ENCODE results near the gene ASPSCR1. TPM values are rescaled to one million over a fixed set of nuclear protein-coding genes. Genes with fewer than 3 reads are reported as not detected.

The ASPSCR1 gene
- total and polyA plus RNA-seq, 8 donors = 35.1 to 64.3 (median 44.4) TPM

DNA sequence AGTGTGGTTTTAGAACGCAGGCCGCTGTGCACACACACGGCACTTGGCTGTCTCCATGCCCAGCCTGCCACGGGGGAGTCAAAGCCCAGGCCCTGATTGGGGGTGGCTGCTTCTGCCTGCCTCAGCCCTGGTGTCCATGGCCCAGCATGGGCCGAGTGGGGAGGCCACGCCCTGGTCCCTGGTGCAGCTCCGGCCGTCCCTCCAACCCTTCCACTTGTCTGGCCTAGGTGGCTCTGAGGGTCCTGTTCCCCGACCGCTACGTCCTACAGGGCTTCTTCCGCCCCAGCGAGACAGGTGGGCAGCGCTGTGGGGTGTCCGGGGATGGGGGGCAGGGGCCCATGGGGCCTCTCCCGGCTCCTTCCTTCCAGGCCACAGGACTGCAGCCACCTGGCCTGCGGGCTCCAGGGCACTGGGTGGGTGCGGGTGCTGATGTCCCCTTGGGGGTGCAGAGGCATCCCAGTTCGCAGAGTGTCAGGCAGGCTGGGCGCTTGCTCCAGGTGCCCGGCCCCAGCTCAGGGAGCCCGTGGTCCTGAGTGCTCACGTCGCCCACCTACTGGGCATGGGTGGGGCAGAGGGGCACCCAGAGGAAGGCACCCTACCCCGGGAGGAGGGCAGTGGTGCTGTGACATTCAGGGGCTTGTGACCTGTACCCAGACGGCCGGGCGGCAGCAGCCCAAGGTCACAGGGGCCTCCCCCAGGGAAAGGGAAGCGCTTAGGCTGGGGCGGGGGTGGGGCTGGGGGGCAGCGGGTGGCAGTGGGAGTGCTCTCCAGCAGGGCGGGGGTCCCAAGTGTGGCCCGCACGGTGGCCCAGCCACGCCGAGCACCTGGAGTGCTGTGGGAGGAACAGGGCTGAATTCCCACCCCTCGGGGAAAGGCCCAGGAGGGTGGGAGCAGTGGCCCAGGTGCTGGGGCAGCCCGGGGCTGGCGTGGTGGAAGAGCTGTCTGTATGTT, 33.4 kb downstream of the ASPSCR1 start:
- H3K4me1 ChIP-seq = peaks cover 0 to 11% of the 10 kb centered on the region in 2 donors
- intact Hi-C loops (cut with DNase I) = no loop called here
- no peak for DNase-seq
- H3K4me3 ChIP-seq = no peak overlapping the region
- H3K27ac ChIP-seq = no peak overlapping the region
- H3K36me3 ChIP-seq = peaks cover 0 to 13% of the 10 kb centered on the region in 2 donors
- TF ChIP-seq, protein P1, sequence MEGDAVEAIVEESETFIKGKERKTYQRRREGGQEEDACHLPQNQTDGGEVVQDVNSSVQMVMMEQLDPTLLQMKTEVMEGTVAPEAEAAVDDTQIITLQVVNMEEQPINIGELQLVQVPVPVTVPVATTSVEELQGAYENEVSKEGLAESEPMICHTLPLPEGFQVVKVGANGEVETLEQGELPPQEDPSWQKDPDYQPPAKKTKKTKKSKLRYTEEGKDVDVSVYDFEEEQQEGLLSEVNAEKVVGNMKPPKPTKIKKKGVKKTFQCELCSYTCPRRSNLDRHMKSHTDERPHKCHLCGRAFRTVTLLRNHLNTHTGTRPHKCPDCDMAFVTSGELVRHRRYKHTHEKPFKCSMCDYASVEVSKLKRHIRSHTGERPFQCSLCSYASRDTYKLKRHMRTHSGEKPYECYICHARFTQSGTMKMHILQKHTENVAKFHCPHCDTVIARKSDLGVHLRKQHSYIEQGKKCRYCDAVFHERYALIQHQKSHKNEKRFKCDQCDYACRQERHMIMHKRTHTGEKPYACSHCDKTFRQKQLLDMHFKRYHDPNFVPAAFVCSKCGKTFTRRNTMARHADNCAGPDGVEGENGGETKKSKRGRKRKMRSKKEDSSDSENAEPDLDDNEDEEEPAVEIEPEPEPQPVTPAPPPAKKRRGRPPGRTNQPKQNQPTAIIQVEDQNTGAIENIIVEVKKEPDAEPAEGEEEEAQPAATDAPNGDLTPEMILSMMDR (IDR thresholded peaks at IDR 0.05) = no peak
- no peak for ATAC-seq
- H3K9me3 ChIP-seq = no peaks in the 10 kb centered on the region
- H3K27me3 ChIP-seq = no peaks in the 10 kb centered on the region

DNA sequence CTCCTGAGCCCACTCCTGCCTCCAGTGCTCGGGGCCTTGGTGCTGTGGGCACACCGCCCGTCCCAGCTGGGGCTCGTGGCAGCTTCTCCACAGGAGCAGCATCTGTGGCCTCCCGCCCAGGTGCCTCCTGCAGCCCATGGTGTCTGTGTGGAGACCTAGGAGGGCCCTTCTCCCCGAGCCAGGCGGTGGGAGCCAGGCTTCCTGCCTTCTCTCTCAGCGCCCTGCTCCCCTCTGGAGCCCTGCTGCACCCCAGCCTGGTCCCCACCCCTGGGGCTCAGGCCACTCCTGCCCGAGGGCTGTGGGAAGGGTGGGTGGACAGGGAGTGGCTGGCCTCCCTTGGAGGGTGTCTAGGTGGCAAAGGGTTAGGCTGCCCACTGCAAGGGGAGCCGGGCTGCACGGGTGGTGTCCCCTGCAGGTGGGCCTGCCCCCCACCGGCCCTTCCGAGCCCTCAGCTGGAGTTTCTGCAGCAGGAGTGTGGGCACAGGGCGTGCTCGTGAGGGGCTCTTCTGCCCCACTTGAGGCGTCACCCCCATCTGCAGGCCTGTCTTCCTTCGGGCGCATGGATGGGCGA, 34.3 kb downstream of the ASPSCR1 start:
- no peak overlapping the region for H3K27ac ChIP-seq
- TF ChIP-seq, protein P1 (IDR thresholded peaks at IDR 0.05) = no peak
- ATAC-seq = no peak

DNA sequence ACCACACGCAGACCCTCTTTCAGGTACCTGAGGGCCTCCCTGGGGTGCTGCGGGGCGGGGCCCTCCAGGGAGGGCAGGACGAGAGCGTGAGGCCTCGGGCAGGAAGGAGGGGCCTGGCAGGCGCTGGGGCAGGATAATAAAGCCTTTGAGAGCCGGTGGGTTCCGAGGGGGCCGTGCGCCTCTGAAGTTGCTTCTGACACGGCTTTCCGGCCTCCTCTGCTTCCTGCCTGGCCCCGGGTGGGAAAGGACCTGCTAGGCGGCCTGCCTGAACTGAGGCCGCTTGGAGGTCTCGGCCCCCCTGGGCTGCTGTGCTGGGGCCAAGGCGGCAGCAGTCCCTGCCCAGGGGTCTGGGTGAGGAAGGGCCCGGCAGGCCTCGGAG, 34.8 kb downstream of the ASPSCR1 start:
- ATAC-seq (peak; percentile 2), DNase-seq (no peak)
- H3K27me3 ChIP-seq = no peaks in the 10 kb centered on the region
- peak overlapping the region; percentile 61 to 72 for H3K27ac ChIP-seq
- TF ChIP-seq, protein P1 (IDR thresholded peaks at IDR 0.05) = no peak
- peaks cover 0 to 15% of the 10 kb centered on the region in 2 donors for H3K36me3 ChIP-seq
- intact Hi-C loops (cut with DNase I) = no loop called here
- no peaks in the 10 kb centered on the region for H3K9me3 ChIP-seq
- no peak overlapping the region for H3K4me3 ChIP-seq
- peaks cover 0 to 11% of the 10 kb centered on the region in 2 donors for H3K4me1 ChIP-seq

More for the DNA sequence above, 34.3 kb downstream of the ASPSCR1 start:
- no peak overlapping the region for H3K4me3 ChIP-seq
- H3K27me3 ChIP-seq = no peaks in the 10 kb centered on the region
- intact Hi-C loops (cut with DNase I) = no loop called here
- no peaks in the 10 kb centered on the region for H3K9me3 ChIP-seq
- no peak for DNase-seq
- peaks cover 0 to 11% of the 10 kb centered on the region in 2 donors for H3K4me1 ChIP-seq
- H3K36me3 ChIP-seq = peaks cover 0 to 13% of the 10 kb centered on the region in 2 donors

DNA sequence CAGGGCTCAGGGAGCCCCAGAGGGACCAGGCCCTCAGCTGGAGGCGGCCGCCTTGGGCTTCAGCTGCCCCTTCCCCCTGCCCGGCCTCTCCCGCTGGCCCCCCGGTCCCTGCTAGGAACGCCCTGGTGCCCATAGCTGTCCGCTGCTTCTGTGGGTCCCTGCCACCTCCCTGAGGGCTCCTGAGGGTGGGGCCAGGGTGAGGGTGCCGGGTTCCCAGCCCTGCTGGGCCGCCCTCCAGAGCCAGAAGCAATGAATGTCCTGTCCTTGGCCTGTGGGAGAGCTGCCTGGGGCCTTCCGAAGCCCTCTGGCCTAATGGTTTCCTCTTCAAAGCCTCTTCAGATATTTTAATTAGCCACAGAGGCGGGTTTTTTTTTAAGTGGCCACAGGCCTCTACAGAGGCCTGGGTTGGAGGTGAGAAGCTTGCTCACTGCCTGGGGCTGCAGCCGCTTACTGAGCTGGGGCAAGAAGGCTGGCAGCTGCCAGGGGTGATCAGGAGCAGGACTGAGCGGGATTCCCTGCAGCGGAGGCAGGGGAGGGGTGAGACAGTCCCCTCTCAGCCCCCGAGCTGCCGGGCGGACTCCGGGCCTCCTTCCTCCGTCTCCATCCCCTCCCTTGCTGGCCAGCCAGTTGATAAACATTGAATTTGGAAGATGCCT, 35.3 kb downstream of the ASPSCR1 start:
- TF ChIP-seq, protein P1 (IDR thresholded peaks at IDR 0.05) = no peak
- H3K9me3 ChIP-seq = no peaks in the 10 kb centered on the region
- H3K4me3 ChIP-seq = no peak overlapping the region
- DNase-seq (peak in 1 of 4 donors; percentile 85), ATAC-seq (peak; percentile 67)
- peaks cover 0 to 18% of the 10 kb centered on the region in 2 donors for H3K36me3 ChIP-seq
- H3K27me3 ChIP-seq = no peaks in the 10 kb centered on the region
- peaks cover 0 to 11% of the 10 kb centered on the region in 2 donors for H3K4me1 ChIP-seq
- intact Hi-C loops (cut with DNase I) = no loop called here
- H3K27ac ChIP-seq = peak overlapping the region; percentile 61 to 72
